Measurements from ENCODE around the gene CD163L1. TPM values are rescaled to one million over a fixed set of nuclear protein-coding genes. Genes with fewer than 3 reads are reported as not detected.

CD163L1 gene
- total and polyA plus RNA-seq, 2 of the 8 experiments (the other 6 are each of a cell fraction or from before 2014, with no cell fraction given): 0.11 to 0.22 TPM

DNA sequence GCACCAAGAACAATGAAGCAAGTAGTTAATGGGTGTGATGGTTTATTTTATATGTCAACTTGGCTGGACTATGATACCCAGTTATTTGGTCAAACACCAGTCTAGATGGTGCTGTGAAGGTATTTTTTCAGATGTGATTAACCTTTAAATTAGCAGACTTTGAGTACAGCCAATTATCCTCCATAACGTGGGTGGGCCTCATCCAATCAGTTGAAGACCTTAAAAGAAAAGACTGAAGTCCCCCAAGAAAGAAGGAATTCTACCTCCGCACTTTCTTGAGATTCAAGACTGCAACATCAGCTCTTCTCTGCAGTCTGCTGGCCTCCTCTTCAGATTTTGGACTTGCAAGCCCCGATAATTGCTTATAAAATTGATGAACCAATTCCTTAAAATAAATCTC lies 47.5 kb downstream of the CD163L1 start:
- TF ChIP-seq NRF1 (IDR thresholded peaks at IDR 0.05; ENCODE audit: low read depth, low read length) (no peak), RAD21 (IDR thresholded peaks at IDR 0.05 in 1 of 2, conservative IDR thresholded peaks at IDR 0.05 in 1 of 2; ENCODE audit: low read depth in 2 of 2, low read length in 2 of 2) (no peak), HDAC6 (IDR thresholded peaks at IDR 0.05; ENCODE audit: low read depth, low read length) (no peak), PHF8 (conservative IDR thresholded peaks at IDR 0.05; ENCODE audit: low read depth, low read length) (no peak), SP2 (IDR thresholded peaks at IDR 0.05; ENCODE audit: low read length) (no peak), RNF2 (IDR thresholded peaks at IDR 0.05; ENCODE audit: borderline replicate concordance, low read depth, low read length, missing control alignments, poor library complexity, severe bottlenecking) (no peak), CBX8 (IDR thresholded peaks at IDR 0.05; ENCODE audit: borderline replicate concordance, low read depth, low read length) (no peak)
- TF ChIP-seq, protein P1, sequence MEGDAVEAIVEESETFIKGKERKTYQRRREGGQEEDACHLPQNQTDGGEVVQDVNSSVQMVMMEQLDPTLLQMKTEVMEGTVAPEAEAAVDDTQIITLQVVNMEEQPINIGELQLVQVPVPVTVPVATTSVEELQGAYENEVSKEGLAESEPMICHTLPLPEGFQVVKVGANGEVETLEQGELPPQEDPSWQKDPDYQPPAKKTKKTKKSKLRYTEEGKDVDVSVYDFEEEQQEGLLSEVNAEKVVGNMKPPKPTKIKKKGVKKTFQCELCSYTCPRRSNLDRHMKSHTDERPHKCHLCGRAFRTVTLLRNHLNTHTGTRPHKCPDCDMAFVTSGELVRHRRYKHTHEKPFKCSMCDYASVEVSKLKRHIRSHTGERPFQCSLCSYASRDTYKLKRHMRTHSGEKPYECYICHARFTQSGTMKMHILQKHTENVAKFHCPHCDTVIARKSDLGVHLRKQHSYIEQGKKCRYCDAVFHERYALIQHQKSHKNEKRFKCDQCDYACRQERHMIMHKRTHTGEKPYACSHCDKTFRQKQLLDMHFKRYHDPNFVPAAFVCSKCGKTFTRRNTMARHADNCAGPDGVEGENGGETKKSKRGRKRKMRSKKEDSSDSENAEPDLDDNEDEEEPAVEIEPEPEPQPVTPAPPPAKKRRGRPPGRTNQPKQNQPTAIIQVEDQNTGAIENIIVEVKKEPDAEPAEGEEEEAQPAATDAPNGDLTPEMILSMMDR (IDR thresholded peaks at IDR 0.05; ENCODE audit: control extremely low read depth in 1 of 3, insufficient read depth in 1 of 3, low read depth in 1 of 3, low read length in 3 of 3): no peak
- TF ChIP-seq, protein P2, sequence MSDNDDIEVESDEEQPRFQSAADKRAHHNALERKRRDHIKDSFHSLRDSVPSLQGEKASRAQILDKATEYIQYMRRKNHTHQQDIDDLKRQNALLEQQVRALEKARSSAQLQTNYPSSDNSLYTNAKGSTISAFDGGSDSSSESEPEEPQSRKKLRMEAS (IDR thresholded peaks at IDR 0.05): no peak
- TF ChIP-seq, protein P3, sequence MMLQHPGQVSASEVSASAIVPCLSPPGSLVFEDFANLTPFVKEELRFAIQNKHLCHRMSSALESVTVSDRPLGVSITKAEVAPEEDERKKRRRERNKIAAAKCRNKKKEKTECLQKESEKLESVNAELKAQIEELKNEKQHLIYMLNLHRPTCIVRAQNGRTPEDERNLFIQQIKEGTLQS (IDR thresholded peaks at IDR 0.05; ENCODE audit: insufficient read depth, low read depth, low read length): no peak
- Histone ChIP-seq H3K79me2 (ENCODE audit: control insufficient read depth in 1 of 2, insufficient read depth in 2 of 2, low read length in 2 of 2) (no peaks in the 10 kb centered on the region), H3K56ac (replicated peaks; ENCODE audit: insufficient read length, low read depth, low read length) (no peak overlapping the region), H4K91ac (replicated peaks; ENCODE audit: insufficient read length, low read length) (no peak overlapping the region), H2BK5ac (ENCODE audit: low read depth, low read length) (no peak overlapping the region), H3K18ac (ENCODE audit: extremely low read depth, low read length) (no peak overlapping the region), H3K9me3 (ENCODE audit: insufficient read depth in 2 of 2, low read depth in 1 of 2, low read length in 1 of 2) (no peaks in the 10 kb centered on the region; a peak in 1 of 4 replicates), H3K4me1 (replicated peaks in 1 of 4; ENCODE audit: control insufficient read depth in 3 of 4, insufficient read depth in 4 of 4, low read length in 3 of 4) (no peaks in the 10 kb centered on the region), H3K27me3 (replicated peaks in 1 of 4; ENCODE audit: control insufficient read depth in 3 of 4, extremely low read depth in 1 of 4, insufficient read depth in 3 of 4, low read length in 3 of 4) (no peaks in the 10 kb centered on the region), H3K23me2 (ENCODE audit: low read depth, low read length) (no peaks in the 10 kb centered on the region), H2BK20ac (ENCODE audit: low read length) (no peak overlapping the region), H2AFZ (ENCODE audit: low read length) (no peak overlapping the region), H3K14ac (ENCODE audit: insufficient read length) (no peak overlapping the region), H3K79me1 (ENCODE audit: low read depth, low read length) (no peaks in the 10 kb centered on the region), H3K36me3 (ENCODE audit: control insufficient read depth in 2 of 4, insufficient read depth in 4 of 4, low read length in 3 of 4) (no peaks in the 10 kb centered on the region), H2BK15ac (ENCODE audit: low read length) (no peak overlapping the region), H3K27ac (ENCODE audit: low read depth, low read length) (no peak overlapping the region), H2AK5ac (ENCODE audit: low read depth, low read length) (no peak overlapping the region), H4K20me1 (replicated peaks in 1 of 2; ENCODE audit: control insufficient read depth in 1 of 2, insufficient read depth in 2 of 2, low read length in 2 of 2) (no peaks in the 10 kb centered on the region), H3K4ac (replicated peaks; ENCODE audit: insufficient read length, low read depth, low read length) (no peak overlapping the region), H3K4me3 (ENCODE audit: extremely low read depth in 1 of 4, insufficient read depth in 2 of 4, low read depth in 3 of 4, low read length in 4 of 4) (no peak overlapping the region), H3K4me2 (ENCODE audit: insufficient read depth in 1 of 2, low read depth in 2 of 2, low read length in 2 of 2) (no peak overlapping the region), H3K23ac (ENCODE audit: insufficient read length) (no peak overlapping the region), H4K8ac (ENCODE audit: extremely low read depth, insufficient read depth, low read length) (no peak overlapping the region), H4K5ac (ENCODE audit: insufficient read length, low read depth, low read length) (no peak overlapping the region), H3K9ac (replicated peaks in 1 of 4; ENCODE audit: extremely low read depth in 1 of 4, low read depth in 3 of 4, low read length in 3 of 4) (no peak overlapping the region), H2BK120ac (replicated peaks; ENCODE audit: low read depth, low read length) (no peak overlapping the region), H2BK12ac (ENCODE audit: low read depth, low read length) (no peak overlapping the region)
- FAIRE-seq: no peak
- DNase-seq (ENCODE audit: low read depth in 1 of 2, low spot score in 2 of 2): no peak
- POLR2A ChIA-PET (ENCODE audit: partially characterized antibody): no interaction called here
- WGBS, 2 experiments (ENCODE audit: extremely low coverage in 1 of 2, insufficient coverage in 1 of 2, insufficient read length in 1 of 2, insufficient replicate concordance in 2 of 2, low coverage in 1 of 2, low lambda C conversion rate in 2 of 2, missing lambda C conversion rate in 1 of 2): 92% methylated on average over 3 of the region's 3 CpGs; no CpG with 5 or more reads in 1 of the 2 experiments
- CTCF ChIA-PET (ENCODE audit: partially characterized antibody): interaction anchor here (1.0 kb wide), 1 partner anchor 246 kb away, joined by 3 read pairs; no protein-coding TSS in a partner anchor
